ENCODE results near the gene ANO7. TPM values are rescaled to one million over a fixed set of nuclear protein-coding genes. Genes with fewer than 3 reads are reported as not detected.

The ANO7 gene
- polyA plus RNA-seq, 1 of the 3 experiments (the other 2 are of a cell fraction), result 0.81 TPM

GRCh38 chr2:241163601-241164118, 24.8 kb upstream of the ANO7 start (continued):
- TF ChIP-seq REST (IDR thresholded peaks at IDR 0.05; ENCODE audit: low read depth, low read length) (no peak), USF2 (IDR thresholded peaks at IDR 0.05; ENCODE audit: borderline replicate concordance, low read depth, low read length) (no peak), USF1 (IDR thresholded peaks at IDR 0.05; ENCODE audit: borderline replicate concordance, low read depth) (no peak), POLR2AphosphoS5 (IDR thresholded peaks at IDR 0.05; ENCODE audit: low read depth, low read length) (no peak), TAF1 (IDR thresholded peaks at IDR 0.05; ENCODE audit: borderline replicate concordance, low read depth, low read length) (no peak), RAD21 (IDR thresholded peaks at IDR 0.05; ENCODE audit: low read length) (no peak)

- H3F3A ChIP-seq (replicated peaks; ENCODE audit: insufficient read depth), result no peaks in the 10 kb centered on the region
- H3K4me1 ChIP-seq (ENCODE audit: control insufficient read depth in 1 of 2, insufficient read depth in 2 of 2, low read depth in 1 of 2, low read length in 1 of 2), result no peaks in the 10 kb centered on the region
- H3K27ac ChIP-seq (ENCODE audit: low read depth in 2 of 2, low read length in 1 of 2), result no peak overlapping the region
- no peak overlapping the region for H3K9ac ChIP-seq
- H3K4me3 ChIP-seq (ENCODE audit: low read depth in 2 of 2, low read length in 1 of 2), result no peak overlapping the region
- TF ChIP-seq MEF2A (IDR thresholded peaks at IDR 0.05; ENCODE audit: borderline replicate concordance, low read depth) (no peak), NRF1 (IDR thresholded peaks at IDR 0.05; ENCODE audit: low read depth, low read length) (no peak)
- peaks cover 3% of the 10 kb centered on the region; the same call in 1 of the 2 replicates for H3K9me3 ChIP-seq
- no peak overlapping the region for H2AFZ ChIP-seq (ENCODE audit: low read depth)
- POLR2A ChIA-PET, result no interaction called here
- 94% methylated on average over 15 of the region's 15 CpGs for WGBS (ENCODE audit: low lambda C conversion rate)
- no peaks in the 10 kb centered on the region for H3K27me3 ChIP-seq (ENCODE audit: insufficient read depth)
- H4K20me1 ChIP-seq (ENCODE audit: insufficient read depth), result no peaks in the 10 kb centered on the region
- H3K9me2 ChIP-seq, result no peaks in the 10 kb centered on the region
- H3K4me2 ChIP-seq, result no peak overlapping the region
- H3K79me2 ChIP-seq (ENCODE audit: insufficient read depth), result no peaks in the 10 kb centered on the region
- DNase-seq, result no peak
- H3K36me3 ChIP-seq (replicated peaks in 1 of 2; ENCODE audit: control insufficient read depth in 1 of 2, insufficient read depth in 2 of 2, low read length in 1 of 2), result peaks cover 30 to 53% of the 10 kb centered on the region in 2 experiments
- CTCF ChIA-PET, result interaction anchor here (1.5 kb wide), 1 partner anchor 17 kb away, joined by 3 read pairs; no protein-coding TSS in a partner anchor
These were observed 20.1 kb upstream of the ANO7 start for GRCh38 chr2:241168366-241168765.

- Histone ChIP-seq H4K20me1 (ENCODE audit: insufficient read depth) (no peaks in the 10 kb centered on the region), H2AFZ (ENCODE audit: low read depth) (no peak overlapping the region), H3K79me2 (ENCODE audit: insufficient read depth) (no peaks in the 10 kb centered on the region), H3K9me2 (no peaks in the 10 kb centered on the region), H3K9ac (no peak overlapping the region), H3K27ac (ENCODE audit: low read depth in 2 of 2, low read length in 1 of 2) (no peak overlapping the region), H3K4me2 (no peak overlapping the region), H3K36me3 (replicated peaks in 1 of 2; ENCODE audit: control insufficient read depth in 1 of 2, insufficient read depth in 2 of 2, low read length in 1 of 2) (peaks cover 28 to 31% of the 10 kb centered on the region in 2 experiments), H3K9me3 (peaks cover 3% of the 10 kb centered on the region; the same call in 1 of the 2 replicates), H3K4me1 (ENCODE audit: control insufficient read depth in 1 of 2, insufficient read depth in 2 of 2, low read depth in 1 of 2, low read length in 1 of 2) (peaks cover 0 to 5% of the 10 kb centered on the region in 2 experiments; a peak in 1 of 4 replicates), H3K4me3 (ENCODE audit: low read depth in 2 of 2, low read length in 1 of 2) (no peak overlapping the region), H3F3A (replicated peaks; ENCODE audit: insufficient read depth) (no peaks in the 10 kb centered on the region), H3K27me3 (ENCODE audit: insufficient read depth) (no peaks in the 10 kb centered on the region)
- WGBS (ENCODE audit: low lambda C conversion rate), result 74% methylated on average over 2 of the region's 2 CpGs
- DNase-seq, result no peak
- CTCF ChIA-PET, result interaction anchor here (1.2 kb wide), 1 partner anchor 23 kb away, joined by 4 read pairs; no protein-coding TSS in a partner anchor
- POLR2A ChIA-PET, result no interaction called here
- TF ChIP-seq POLR2AphosphoS5 (IDR thresholded peaks at IDR 0.05; ENCODE audit: low read depth, low read length) (no peak), REST (IDR thresholded peaks at IDR 0.05; ENCODE audit: low read depth, low read length) (no peak), MEF2A (IDR thresholded peaks at IDR 0.05; ENCODE audit: borderline replicate concordance, low read depth) (no peak), SMC3 (IDR thresholded peaks at IDR 0.05; ENCODE audit: low read depth, low read length) (no peak), RCOR1 (IDR thresholded peaks at IDR 0.05; ENCODE audit: low read length) (no peak), TAF1 (IDR thresholded peaks at IDR 0.05; ENCODE audit: borderline replicate concordance, low read depth, low read length) (no peak), EP300 (IDR thresholded peaks at IDR 0.05; ENCODE audit: borderline replicate concordance in 1 of 2, low read depth in 1 of 2, low read length in 1 of 2) (no peak), ZBTB33 (IDR thresholded peaks at IDR 0.05; ENCODE audit: borderline replicate concordance, low read depth) (no peak)
These were observed 14.9 kb upstream of the ANO7 start for GRCh38 chr2:241173557-241173956.

Data from SK-N-SH (cell line).